Nephron (organoid): ENCODE results near the gene RIPOR1.
A peak's percentile ranks its signal among the peaks of the same experiment; 100 is the strongest.

Experiments
- H3K27ac Mint-ChIP-seq, 3 experiments: 2 replicates each; pipeline ENCODE4 v1.8.0; 2020; ENCODE audit warnings: mixed read lengths in 3 of 3, mild to moderate bottlenecking in 2 of 3, moderate library complexity in 1 of 3
- H3K27me3 Mint-ChIP-seq: 2 replicates; pipeline ENCODE4 v1.8.0; 2021; ENCODE audit warnings: low read depth, mild to moderate bottlenecking, moderate library complexity, mixed read lengths
- H3K36me3 Mint-ChIP-seq: 2 replicates; pipeline ENCODE4 v1.8.0; 2020; ENCODE audit warnings: low read depth, mixed read lengths
- H3K4me1 Mint-ChIP-seq: 2 replicates; pipeline ENCODE4 v1.8.0; 2020; ENCODE audit warnings: mixed read lengths
- H3K4me3 Mint-ChIP-seq, 3 experiments: 2 replicates each; pipeline ENCODE4 v1.8.0; 2020; ENCODE audit warnings: mild to moderate bottlenecking in 3 of 3, mixed read lengths in 3 of 3, moderate library complexity in 2 of 3
- H3K9me3 Mint-ChIP-seq: 2 replicates; pipeline ENCODE4 v1.8.0; 2020; ENCODE audit warnings: mixed read lengths
- CTCF ChIP-seq, 3 experiments: fragments of 200-600 bp; sonication (generic); IDR thresholded peaks; one replicate each; pipeline ENCODE4 v1.5.0; 2021; ENCODE audit warnings: antibody characterized with exemption in 3 of 3; ENCODE audit not compliant: unreplicated experiment in 3 of 3

The RIPOR1 gene

GRCh38 chr16:67555795-67556212, 27.2 kb downstream of the RIPOR1 start:
- Mint-ChIP-seq H3K9me3 (no peaks in the 10 kb centered on the region), H3K4me1 (peaks cover 9% of the 10 kb centered on the region), H3K27ac (no peak overlapping the region), H3K4me3 (no peak overlapping the region), H3K36me3 (peaks cover 4% of the 10 kb centered on the region), H3K27me3 (no peaks in the 10 kb centered on the region)
- TF ChIP-seq CTCF (IDR thresholded peaks at IDR 0.05; ENCODE audit: unreplicated experiment in 3 of 3) = no peak

- H3K4me1 Mint-ChIP-seq = peaks cover 10% of the 10 kb centered on the region
- no peaks in the 10 kb centered on the region for H3K9me3 Mint-ChIP-seq
- TF ChIP-seq CTCF (IDR thresholded peaks at IDR 0.05; ENCODE audit: unreplicated experiment in 3 of 3) = no peak
- no peaks in the 10 kb centered on the region for H3K36me3 Mint-ChIP-seq
- no peak overlapping the region for H3K4me3 Mint-ChIP-seq
- no peaks in the 10 kb centered on the region for H3K27me3 Mint-ChIP-seq
- no peak overlapping the region for H3K27ac Mint-ChIP-seq
Measured at GRCh38 chr16:67558859-67559258, 30.2 kb downstream of the RIPOR1 start.

GRCh38 chr16:67560827-67561342, 32.3 kb downstream of the RIPOR1 start:
- Mint-ChIP-seq H3K9me3 (no peaks in the 10 kb centered on the region), H3K36me3 (no peaks in the 10 kb centered on the region), H3K4me1 (peaks cover 21% of the 10 kb centered on the region), H3K4me3 (peak overlapping the region; percentile 88 to 91 (median 90)), H3K27me3 (no peaks in the 10 kb centered on the region), H3K27ac (peak overlapping the region; percentile 80 to 95 (median 95))
- TF ChIP-seq CTCF (IDR thresholded peaks at IDR 0.05; ENCODE audit: unreplicated experiment in 3 of 3) = no peak

GRCh38 chr16:67561501-67561823, 32.8 kb downstream of the RIPOR1 start:
- no peaks in the 10 kb centered on the region for H3K36me3 Mint-ChIP-seq
- H3K4me1 Mint-ChIP-seq = peaks cover 21% of the 10 kb centered on the region
- H3K27ac Mint-ChIP-seq = peak overlapping the region; percentile 80 to 95 (median 95)
- no peaks in the 10 kb centered on the region for H3K9me3 Mint-ChIP-seq
- H3K27me3 Mint-ChIP-seq = no peaks in the 10 kb centered on the region
- peak overlapping the region; percentile 88 to 91 (median 90) for H3K4me3 Mint-ChIP-seq
- TF ChIP-seq CTCF (IDR thresholded peaks at IDR 0.05; ENCODE audit: unreplicated experiment in 3 of 3) = no peak

GRCh38 chr16:67561824-67562525, 33.3 kb downstream of the RIPOR1 start:
- H3K4me3 Mint-ChIP-seq = peak overlapping the region; percentile 88 to 91 (median 90)
- no peaks in the 10 kb centered on the region for H3K36me3 Mint-ChIP-seq
- H3K4me1 Mint-ChIP-seq = peaks cover 23% of the 10 kb centered on the region
- no peak for TF ChIP-seq CTCF (IDR thresholded peaks at IDR 0.05; ENCODE audit: unreplicated experiment in 3 of 3)
- H3K27me3 Mint-ChIP-seq = no peaks in the 10 kb centered on the region
- no peaks in the 10 kb centered on the region for H3K9me3 Mint-ChIP-seq
- peak overlapping the region; percentile 80 to 98 (median 95) for H3K27ac Mint-ChIP-seq

- Mint-ChIP-seq H3K4me3 (peak within 1 kb of the TSS; percentile 88 to 98 (median 92)), H3K27me3 (no peaks in the 10 kb centered on the region), H3K9me3 (no peaks in the 10 kb centered on the region), H3K27ac (peak within 1 kb of the TSS; percentile 95 to 98 (median 96)), H3K36me3 (peaks cover 3% of the 10 kb centered on the region), H3K4me1 (peaks cover 26% of the 10 kb centered on the region)
- peak; percentile 43 to 51 (median 50) for TF ChIP-seq CTCF (IDR thresholded peaks at IDR 0.05; ENCODE audit: unreplicated experiment in 3 of 3)
Measured at GRCh38 chr16:67562526-67562917, 33.9 kb downstream of the RIPOR1 start, which contains the start of gene CTCF. Gene CTCF, plus strand, starts transcription at chr16:67562526. Its CDS starts 48,307 bp downstream, at chr16:67610833.
